ENCODE measurements around the gene APLF. TPM values are rescaled to one million over a fixed set of nuclear protein-coding genes. Genes with fewer than 3 reads are reported as not detected.

The APLF gene
- total RNA-seq, 2 donors from 2014 or later, result 8.7 to 9.7 TPM

DNA sequence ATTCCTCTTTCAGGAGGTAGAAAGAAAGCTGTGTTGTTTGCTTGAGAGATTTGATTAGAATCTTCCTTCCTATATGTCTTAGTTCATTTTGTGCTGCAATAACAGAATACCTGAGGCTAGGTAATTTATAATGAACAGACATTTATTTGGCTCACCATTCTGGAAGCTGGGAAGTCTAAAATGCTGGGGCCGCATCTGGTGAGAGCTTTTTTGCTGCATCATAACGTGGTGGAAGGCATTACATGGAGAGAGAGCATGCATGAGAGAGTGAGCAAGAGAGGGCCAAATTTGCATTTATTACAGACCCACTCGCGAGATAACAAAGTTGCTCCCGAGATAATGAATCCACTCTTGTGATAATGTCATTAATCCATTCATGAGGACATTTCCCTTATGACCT lies 34.4 kb downstream of the APLF start:
- Mint-ChIP-seq H3K9me3 (peaks cover 6% of the 10 kb centered on the region), H3K4me1 (peaks cover 4% of the 10 kb centered on the region), H3K36me3 (ENCODE audit: low read depth) (peaks cover 6% of the 10 kb centered on the region), H3K27ac (no peak overlapping the region), H3K4me3 (no peak overlapping the region), H3K27me3 (ENCODE audit: insufficient read depth) (no peaks in the 10 kb centered on the region)
- Histone ChIP-seq H3K27ac (ENCODE audit: low read depth, low read length) (no peak overlapping the region), H3K36me3 (ENCODE audit: control insufficient read depth, insufficient read depth, low read length) (no peaks in the 10 kb centered on the region), H3K4me1 (ENCODE audit: control insufficient read depth, insufficient read depth, low read length) (no peaks in the 10 kb centered on the region), H3K9me3 (ENCODE audit: control insufficient read depth, low read length) (peaks cover 7% of the 10 kb centered on the region), H3K9ac (ENCODE audit: extremely low read depth, low read length, poor library complexity, severe bottlenecking) (no peak overlapping the region), H3K27me3 (ENCODE audit: control insufficient read depth, insufficient read depth, low read length, poor library complexity, severe bottlenecking) (no peaks in the 10 kb centered on the region), H3K4me3 (ENCODE audit: low read length) (no peak overlapping the region)
- no peak for DNase-seq
- WGBS, 2 experiments (ENCODE audit: insufficient coverage in 1 of 2, insufficient read length in 1 of 2), result 93 to 94% methylated on average over 5 of the region's 5 CpGs
- TF ChIP-seq, protein P1, sequence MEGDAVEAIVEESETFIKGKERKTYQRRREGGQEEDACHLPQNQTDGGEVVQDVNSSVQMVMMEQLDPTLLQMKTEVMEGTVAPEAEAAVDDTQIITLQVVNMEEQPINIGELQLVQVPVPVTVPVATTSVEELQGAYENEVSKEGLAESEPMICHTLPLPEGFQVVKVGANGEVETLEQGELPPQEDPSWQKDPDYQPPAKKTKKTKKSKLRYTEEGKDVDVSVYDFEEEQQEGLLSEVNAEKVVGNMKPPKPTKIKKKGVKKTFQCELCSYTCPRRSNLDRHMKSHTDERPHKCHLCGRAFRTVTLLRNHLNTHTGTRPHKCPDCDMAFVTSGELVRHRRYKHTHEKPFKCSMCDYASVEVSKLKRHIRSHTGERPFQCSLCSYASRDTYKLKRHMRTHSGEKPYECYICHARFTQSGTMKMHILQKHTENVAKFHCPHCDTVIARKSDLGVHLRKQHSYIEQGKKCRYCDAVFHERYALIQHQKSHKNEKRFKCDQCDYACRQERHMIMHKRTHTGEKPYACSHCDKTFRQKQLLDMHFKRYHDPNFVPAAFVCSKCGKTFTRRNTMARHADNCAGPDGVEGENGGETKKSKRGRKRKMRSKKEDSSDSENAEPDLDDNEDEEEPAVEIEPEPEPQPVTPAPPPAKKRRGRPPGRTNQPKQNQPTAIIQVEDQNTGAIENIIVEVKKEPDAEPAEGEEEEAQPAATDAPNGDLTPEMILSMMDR (conservative IDR thresholded peaks at IDR 0.05), result no peak

DNA sequence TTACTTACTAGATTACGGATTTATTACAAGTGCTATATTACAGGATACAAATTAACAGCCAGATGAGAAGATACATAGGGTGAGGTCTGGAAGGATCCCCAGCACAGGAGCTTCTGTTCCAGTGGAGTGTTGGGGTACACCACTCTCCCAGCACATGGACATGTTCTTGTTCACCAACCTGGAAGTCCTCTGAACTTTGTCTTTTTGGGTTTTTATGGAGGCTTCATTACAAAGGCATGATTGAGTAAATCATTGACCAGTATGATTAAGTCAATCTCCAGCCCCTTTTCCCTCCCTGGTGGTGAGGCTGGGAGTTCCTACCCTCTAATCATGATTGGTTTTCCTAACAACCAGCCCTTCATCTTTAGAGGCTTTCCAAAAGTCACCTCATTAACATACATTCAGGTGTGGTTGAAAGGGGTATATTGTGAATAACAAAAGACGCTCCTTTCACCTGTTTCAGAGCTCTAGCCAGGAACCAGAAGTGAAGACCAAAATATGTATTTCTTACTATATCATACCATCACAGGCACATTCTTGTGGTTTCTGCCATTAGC lies 38.3 kb downstream of the APLF start:
- Histone ChIP-seq H3K27me3 (ENCODE audit: control insufficient read depth, insufficient read depth, low read length, poor library complexity, severe bottlenecking) (no peaks in the 10 kb centered on the region), H3K4me3 (ENCODE audit: low read length) (no peak overlapping the region), H3K9ac (ENCODE audit: extremely low read depth, low read length, poor library complexity, severe bottlenecking) (no peak overlapping the region), H3K27ac (ENCODE audit: low read depth, low read length) (no peak overlapping the region), H3K36me3 (ENCODE audit: control insufficient read depth, insufficient read depth, low read length) (no peaks in the 10 kb centered on the region), H3K9me3 (ENCODE audit: control insufficient read depth, low read length) (no peaks in the 10 kb centered on the region), H3K4me1 (ENCODE audit: control insufficient read depth, insufficient read depth, low read length) (no peaks in the 10 kb centered on the region)
- DNase-seq, result no peak
- peaks cover 4% of the 10 kb centered on the region for H3K4me1 Mint-ChIP-seq
- H3K9me3 Mint-ChIP-seq, result peaks cover 7% of the 10 kb centered on the region
- no peak overlapping the region for H3K27ac Mint-ChIP-seq
- TF ChIP-seq, protein P1 (conservative IDR thresholded peaks at IDR 0.05), result no peak
- WGBS, 2 experiments (ENCODE audit: insufficient coverage in 1 of 2, insufficient read length in 1 of 2), result 91% methylated on average over 2 of the region's 2 CpGs; no CpG with 5 or more reads in 1 of the 2 experiments
- peaks cover 8% of the 10 kb centered on the region for H3K36me3 Mint-ChIP-seq (ENCODE audit: low read depth)
- H3K4me3 Mint-ChIP-seq, result no peak overlapping the region
- H3K27me3 Mint-ChIP-seq (ENCODE audit: insufficient read depth), result no peaks in the 10 kb centered on the region

DNA sequence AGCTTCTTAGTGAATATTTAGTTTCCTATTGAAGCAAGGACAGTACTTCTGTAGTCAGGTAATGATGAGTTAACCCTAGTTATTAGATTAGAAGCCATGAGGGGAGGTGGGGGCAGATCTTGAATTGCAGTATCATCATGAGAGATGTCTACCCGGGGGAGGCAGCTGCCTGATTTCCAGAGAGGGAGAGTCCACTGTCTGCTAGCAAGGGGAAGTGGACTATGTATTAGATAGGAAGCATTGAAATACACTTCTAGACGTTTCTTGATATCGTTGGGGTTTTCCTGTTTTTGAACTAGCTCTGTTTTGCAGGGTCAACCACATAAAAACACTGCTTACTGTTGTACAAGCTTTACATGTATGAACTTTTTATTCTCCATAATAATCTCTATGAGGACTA lies 38.8 kb downstream of the APLF start:
- Mint-ChIP-seq H3K27me3 (ENCODE audit: insufficient read depth) (no peaks in the 10 kb centered on the region), H3K4me1 (peaks cover 4% of the 10 kb centered on the region), H3K9me3 (peaks cover 7% of the 10 kb centered on the region), H3K4me3 (no peak overlapping the region), H3K36me3 (ENCODE audit: low read depth) (peaks cover 8% of the 10 kb centered on the region), H3K27ac (no peak overlapping the region)
- H3K27ac ChIP-seq (ENCODE audit: low read depth, low read length), result no peak overlapping the region
- no peaks in the 10 kb centered on the region for H3K9me3 ChIP-seq (ENCODE audit: control insufficient read depth, low read length)
- no peak overlapping the region for H3K9ac ChIP-seq (ENCODE audit: extremely low read depth, low read length, poor library complexity, severe bottlenecking)
- TF ChIP-seq, protein P1 (conservative IDR thresholded peaks at IDR 0.05), result no peak
- no peak overlapping the region for H3K4me3 ChIP-seq (ENCODE audit: low read length)
- H3K36me3 ChIP-seq (ENCODE audit: control insufficient read depth, insufficient read depth, low read length), result no peaks in the 10 kb centered on the region
- H3K27me3 ChIP-seq (ENCODE audit: control insufficient read depth, insufficient read depth, low read length, poor library complexity, severe bottlenecking), result no peaks in the 10 kb centered on the region
- 93 to 100% methylated on average over 2 to 3 of the region's 3 CpGs for WGBS, 2 experiments (ENCODE audit: insufficient coverage in 1 of 2, insufficient read length in 1 of 2)
- no peak for DNase-seq
- no peaks in the 10 kb centered on the region for H3K4me1 ChIP-seq (ENCODE audit: control insufficient read depth, insufficient read depth, low read length)

Data from endodermal cell (in vitro differentiated cells).